Endothelial cell of umbilical vein (primary cell): Measurements from ENCODE around the gene KCNMB3. TPM values are rescaled to one million over a fixed set of nuclear protein-coding genes. Genes with fewer than 3 reads are reported as not detected.

Experiments used
- BruUV-seq: library from RNA; stranded (reverse); fragments of 400-500 nt; replicated peaks from 2 replicates; lab custom pipeline; 2021; lab: Mats Ljungman, UMichigan
- CTCF ChIA-PET: fragments of 300-600, 350-600 bp; sonication (Branson Sonifier 250); formaldehyde crosslinking; loops from one replicate; lab custom pipeline; 2021; ENCODE audit warnings: antibody characterized with exemption, inconsistent platforms; lab: Charles Lee
- POLR2A ChIA-PET: fragments of 300-600, 350-600 bp; sonication (Branson Sonifier 250); formaldehyde crosslinking; loops from one replicate; lab custom pipeline; 2021; ENCODE audit warnings: antibody characterized with exemption, inconsistent platforms; lab: Charles Lee
- DNase-seq: peaks from one replicate; pipeline ENCODE4 v3.0.0-alpha.2; 2011; ENCODE audit warnings: low read depth, low spot score
- FAIRE-seq: peaks from 2 replicates; lab custom pipeline; 2011; peaks lifted over from hg19 to GRCh38; lab: Jason Lieb, UNC
- H2AFZ ChIP-seq: 2 replicates; pipeline ENCODE4 v1.6.0; 2012; ENCODE audit warnings: low read depth, low read length, control low read depth, inconsistent platforms
- H3K27ac ChIP-seq: 2 replicates; pipeline ENCODE4 v1.5.1; 2011; ENCODE audit warnings: low read depth, mild to moderate bottlenecking, control low read depth, low read length, moderate library complexity; ENCODE audit not compliant: insufficient read depth
- H3K27me3 ChIP-seq, 2 experiments: 2 replicates each; pipeline versions ENCODE4 v1.6.0 to v1.6.1; 2011; ENCODE audit warnings: low read length in 2 of 2, mixed read lengths in 1 of 2; ENCODE audit not compliant: control insufficient read depth in 2 of 2, insufficient read depth in 2 of 2
- H3K36me3 ChIP-seq, 2 experiments: 2 replicates in 1 of 2; 3 replicates in 1 of 2; pipeline ENCODE4 v1.5.1; 2011; ENCODE audit warnings: low read length in 2 of 2, mild to moderate bottlenecking in 1 of 2, moderate library complexity in 1 of 2; ENCODE audit not compliant: control insufficient read depth in 2 of 2, insufficient read depth in 2 of 2; ENCODE audit errors: extremely low read depth in 1 of 2
- H3K4me1 ChIP-seq: 3 replicates; pipeline ENCODE4 v1.5.1; 2011; ENCODE audit warnings: mild to moderate bottlenecking, low read length; ENCODE audit not compliant: control insufficient read depth, insufficient read depth; ENCODE audit errors: extremely low read depth
- H3K4me2 ChIP-seq: 2 replicates; pipeline ENCODE4 v1.6.1; 2011; ENCODE audit warnings: low read length, control low read depth, mixed read lengths; ENCODE audit not compliant: insufficient read depth
- H3K4me3 ChIP-seq, 3 experiments: fragments of 200-600 bp in 1 of 3; sonication (generic), shearing (Covaris generic) in 1 of 3; replicated peaks in 1 of 3; 2 replicates each; pipeline ENCODE4 v1.5.1; 2011 to 2016; ENCODE audit warnings: control low read depth in 3 of 3, low read length in 3 of 3, mild to moderate bottlenecking in 2 of 3, inconsistent platforms in 1 of 3, low read depth in 1 of 3, moderate library complexity in 1 of 3; ENCODE audit not compliant: insufficient read depth in 1 of 3
- H3K79me2 ChIP-seq: 2 replicates; pipeline ENCODE4 v1.6.0; 2012; ENCODE audit warnings: low read length, inconsistent platforms; ENCODE audit not compliant: control insufficient read depth, insufficient read depth
- H3K9ac ChIP-seq: replicated peaks from 2 replicates; pipeline ENCODE3; 2011; ENCODE audit warnings: low read length, control low read depth; ENCODE audit not compliant: insufficient read depth; ENCODE audit errors: extremely low read depth
- H3K9me1 ChIP-seq: replicated peaks from 3 replicates; pipeline ENCODE4 v1.6.0; 2011; ENCODE audit warnings: mild to moderate bottlenecking, low read length; ENCODE audit not compliant: control insufficient read depth, insufficient read depth; ENCODE audit errors: extremely low read depth
- H3K9me3 ChIP-seq: replicated peaks from 2 replicates; pipeline ENCODE4 v1.5.1; 2012; ENCODE audit warnings: low read length, inconsistent platforms; ENCODE audit not compliant: control insufficient read depth, insufficient read depth
- H4K20me1 ChIP-seq: replicated peaks from 2 replicates; pipeline ENCODE3; 2011; ENCODE audit warnings: mild to moderate bottlenecking, low read length; ENCODE audit not compliant: control insufficient read depth, insufficient read depth; ENCODE audit errors: extremely low read depth
- CTCF ChIP-seq, 2 donors: IDR thresholded peaks; 1 replicate in 1 of 2; 2 replicates in 1 of 2; pipeline ENCODE4 v1.5.1; 2011; ENCODE audit warnings: low read length in 2 of 2, mild to moderate bottlenecking in 2 of 2, moderate library complexity in 2 of 2, control low read depth in 1 of 2, inconsistent platforms in 1 of 2, low read depth in 1 of 2; ENCODE audit not compliant: insufficient read depth in 1 of 2; ENCODE audit errors: extremely low read depth in 1 of 2
- EZH2 ChIP-seq: IDR thresholded peaks from 2 replicates; pipeline ENCODE4 v1.6.1; 2012; ENCODE audit warnings: borderline replicate concordance, low read depth, mild to moderate bottlenecking, moderate library complexity, low read length, inconsistent platforms; ENCODE audit not compliant: severe bottlenecking
- FOS ChIP-seq: IDR thresholded peaks from 2 replicates; pipeline ENCODE4 v1.6.1; 2011; ENCODE audit warnings: mild to moderate bottlenecking, low read length, moderate library complexity, borderline replicate concordance; ENCODE audit not compliant: insufficient read depth
- GATA2 ChIP-seq: IDR thresholded peaks from 2 replicates; pipeline ENCODE4 v1.7.0; 2011; ENCODE audit warnings: low read depth, mild to moderate bottlenecking, moderate library complexity, mixed read lengths, low read length; ENCODE audit not compliant: insufficient read length, insufficient read depth
- JUN ChIP-seq: IDR thresholded peaks from 2 replicates; pipeline ENCODE4 v1.6.1; 2011; ENCODE audit warnings: borderline replicate concordance, low read depth; ENCODE audit not compliant: insufficient read length, insufficient read depth
- MYC ChIP-seq: IDR thresholded peaks from one replicate; pipeline ENCODE4 v1.6.1; 2011; ENCODE audit warnings: mild to moderate bottlenecking, low read depth, low read length
- POLR2A ChIP-seq: IDR thresholded peaks from 2 replicates; pipeline ENCODE4 v1.6.1; 2012; ENCODE audit warnings: low read depth, mild to moderate bottlenecking, control low read depth, low read length
- POLR2AphosphoS5 ChIP-seq: IDR thresholded peaks from 2 replicates; pipeline ENCODE4 v1.6.1; 2012; ENCODE audit warnings: low read depth, mild to moderate bottlenecking, control low read depth, low read length, moderate library complexity; ENCODE audit not compliant: insufficient read depth
- dilution Hi-C: fragments of 300-500 bp; cut with MboI; formaldehyde crosslinking; loops from one replicate; pipeline ENCODE4 v1.15.0; 2019; ENCODE audit warnings: low sequenced_read_pairs; ENCODE audit not compliant: extremely low pct_ligation_motif_present
- intact Hi-C: fragments of 100-400 bp; cut with micrococcal nuclease; formaldehyde crosslinking; loops from one replicate; pipeline ENCODE4 v1.10.0; 2022
- polyA plus RNA-seq, 4 experiments: library from polyadenylated mRNA; depleted of rRNA in 3 of 4; stranded (reverse) in 3 of 4; unstranded in 1 of 4; fragments of >200 nt; gene quantifications; 2 replicates each; pipeline versions ENCODE4 v1.2.1 to v1.2.3, GENCODE V29; 2011 to 2012; ENCODE audit warnings: missing spikeins in 1 of 4
- total RNA-seq: library from RNA; stranded (reverse); gene quantifications from 2 replicates; pipeline ENCODE4 v1.2.3, GENCODE V29; 2021
- TF ChIP-seq, protein P1 (sequence below): IDR thresholded peaks from 2 replicates; pipeline ENCODE4 v1.6.1; 2011; ENCODE audit not compliant: insufficient read depth, insufficient read length

KCNMB3 gene
- total and polyA plus RNA-seq, 2 donors (not counting 3 experiments of a cell fraction or from before 2014, with no cell fraction given), result 1.2 to 1.7 TPM

DNA sequence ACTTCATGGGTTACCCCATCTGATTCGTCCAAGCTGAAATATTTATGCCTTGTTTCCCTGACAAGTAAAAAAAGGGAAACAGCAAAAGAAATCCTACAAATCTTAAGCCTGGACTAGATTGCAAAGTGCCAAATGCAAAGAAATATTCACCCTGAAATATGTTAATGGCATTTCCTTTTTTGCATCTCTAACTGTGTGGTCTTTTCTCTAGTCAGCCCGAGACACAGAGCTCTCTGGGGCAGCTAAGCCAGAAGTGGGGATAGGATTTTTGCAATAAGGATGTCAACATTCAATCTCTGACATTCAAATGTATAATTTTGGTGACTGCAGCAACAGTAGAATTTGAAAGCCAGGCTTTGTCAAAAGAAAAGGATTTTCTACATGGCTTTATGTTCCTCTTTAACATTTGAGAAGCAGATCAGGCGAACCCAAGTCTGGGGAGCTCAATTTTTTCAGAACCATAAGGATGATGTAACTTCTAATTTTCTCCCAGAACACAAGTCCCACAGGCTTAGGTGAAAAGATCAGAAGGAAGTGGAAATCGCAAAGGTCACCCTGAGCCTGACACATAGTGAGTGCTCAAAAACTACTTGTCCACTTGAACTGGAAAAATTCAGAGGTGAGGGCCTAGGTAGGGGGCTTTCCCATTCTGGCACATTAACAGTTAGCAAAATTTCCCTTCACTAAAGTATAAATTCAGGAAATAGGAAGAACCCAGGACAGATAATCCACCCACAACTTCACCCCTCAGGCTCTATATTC is 28.2 kb upstream of the KCNMB3 start:
- Histone ChIP-seq H3K9me1 (no peaks in the 10 kb centered on the region), H3K9ac (no peak overlapping the region), H2AFZ (no peak overlapping the region), H4K20me1 (no peaks in the 10 kb centered on the region), H3K4me2 (no peak overlapping the region), H3K36me3 (no peaks in the 10 kb centered on the region), H3K79me2 (no peaks in the 10 kb centered on the region), H3K4me1 (no peaks in the 10 kb centered on the region), H3K4me3 (no peak overlapping the region), H3K27me3 (peaks cover 5 to 6% of the 10 kb centered on the region in 2 experiments), H3K9me3 (no peaks in the 10 kb centered on the region), H3K27ac (no peak overlapping the region)
- dilution Hi-C loops (no loop called here), intact Hi-C loops (no loop called here)
- BruUV-seq, result no TSS peak
- ChIA-PET CTCF (interaction anchor here (1.3 kb wide), 1 partner anchor 15 kb away, joined by 3 read pairs; no protein-coding TSS in a partner anchor), POLR2A (no interaction called here)
- DNase-seq (no peak), FAIRE-seq (no peak)
- no peak for TF ChIP-seq MYC
- TF ChIP-seq, protein P1, sequence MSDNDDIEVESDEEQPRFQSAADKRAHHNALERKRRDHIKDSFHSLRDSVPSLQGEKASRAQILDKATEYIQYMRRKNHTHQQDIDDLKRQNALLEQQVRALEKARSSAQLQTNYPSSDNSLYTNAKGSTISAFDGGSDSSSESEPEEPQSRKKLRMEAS, result no peak
- TF ChIP-seq EZH2, result no peak
- no peak for TF ChIP-seq JUN
- TF ChIP-seq POLR2AphosphoS5, result no peak
- TF ChIP-seq CTCF (IDR thresholded peaks at IDR 0.05; ENCODE audit: extremely low read depth in 1 of 2, insufficient read depth in 1 of 2, low read depth in 1 of 2, low read length in 2 of 2), result no peak
- TF ChIP-seq POLR2A, result no peak
- no peak for TF ChIP-seq FOS
- no peak for TF ChIP-seq GATA2
